Fibroblast of peridontal ligament (primary cell): ENCODE results near the gene AKAP13.

ENCODE experiments used
- DNase-seq: peaks from one replicate; pipeline ENCODE4 v3.0.0-alpha.2; 2010; ENCODE audit errors: extremely low read depth

The AKAP13 gene

GRCh38 chr15:85597155-85597815 lies 216.9 kb downstream of the AKAP13 start:
- DNase-seq: no peak

GRCh38 chr15:85598219-85598618 lies 217.8 kb downstream of the AKAP13 start:
- DNase-seq: no peak

- no peak for DNase-seq
These were observed 218.5 kb downstream of the AKAP13 start for GRCh38 chr15:85598718-85599398.

- DNase-seq: no peak
These were observed 219.6 kb downstream of the AKAP13 start for GRCh38 chr15:85600001-85600400.

GRCh38 chr15:85603160-85603559 lies 222.8 kb downstream of the AKAP13 start:
- no peak for DNase-seq

GRCh38 chr15:85603703-85604102 lies 223.3 kb downstream of the AKAP13 start:
- DNase-seq: no peak

GRCh38 chr15:85604194-85604593 lies 223.8 kb downstream of the AKAP13 start:
- no peak for DNase-seq

- DNase-seq: no peak
These were observed 226.3 kb downstream of the AKAP13 start for GRCh38 chr15:85606738-85607137.

- no peak for DNase-seq
These were observed 226.9 kb downstream of the AKAP13 start for GRCh38 chr15:85607141-85607806.

- DNase-seq: peak; percentile 88
These were observed 227.4 kb downstream of the AKAP13 start for GRCh38 chr15:85607842-85608241.

- no peak for DNase-seq
These were observed 229.1 kb downstream of the AKAP13 start for GRCh38 chr15:85609492-85609891.

GRCh38 chr15:85611361-85611760 lies 231.0 kb downstream of the AKAP13 start:
- DNase-seq: no peak

- DNase-seq: peak; percentile 60
These were observed 233.7 kb downstream of the AKAP13 start for GRCh38 chr15:85614059-85614458.

GRCh38 chr15:85615930-85616329 lies 235.5 kb downstream of the AKAP13 start:
- DNase-seq: peak; percentile 75

GRCh38 chr15:85616549-85617110 lies 236.2 kb downstream of the AKAP13 start:
- DNase-seq: peak; percentile 96

- no peak for DNase-seq
These were observed 237.8 kb downstream of the AKAP13 start for GRCh38 chr15:85618228-85618505.

- DNase-seq: peak; percentile 99
These were observed 238.6 kb downstream of the AKAP13 start for GRCh38 chr15:85618956-85619491.

GRCh38 chr15:85619992-85620689 lies 239.7 kb downstream of the AKAP13 start:
- DNase-seq: no peak

GRCh38 chr15:85620690-85621049 lies 240.3 kb downstream of the AKAP13 start:
- peak; percentile 92 for DNase-seq

GRCh38 chr15:85621094-85621493 lies 240.7 kb downstream of the AKAP13 start:
- peak; percentile 79 for DNase-seq

- peak; percentile 86 for DNase-seq
These were observed 241.9 kb downstream of the AKAP13 start for GRCh38 chr15:85622221-85622831.
